ENCODE data around the gene ADGRA3.

The ADGRA3 gene, protein sequence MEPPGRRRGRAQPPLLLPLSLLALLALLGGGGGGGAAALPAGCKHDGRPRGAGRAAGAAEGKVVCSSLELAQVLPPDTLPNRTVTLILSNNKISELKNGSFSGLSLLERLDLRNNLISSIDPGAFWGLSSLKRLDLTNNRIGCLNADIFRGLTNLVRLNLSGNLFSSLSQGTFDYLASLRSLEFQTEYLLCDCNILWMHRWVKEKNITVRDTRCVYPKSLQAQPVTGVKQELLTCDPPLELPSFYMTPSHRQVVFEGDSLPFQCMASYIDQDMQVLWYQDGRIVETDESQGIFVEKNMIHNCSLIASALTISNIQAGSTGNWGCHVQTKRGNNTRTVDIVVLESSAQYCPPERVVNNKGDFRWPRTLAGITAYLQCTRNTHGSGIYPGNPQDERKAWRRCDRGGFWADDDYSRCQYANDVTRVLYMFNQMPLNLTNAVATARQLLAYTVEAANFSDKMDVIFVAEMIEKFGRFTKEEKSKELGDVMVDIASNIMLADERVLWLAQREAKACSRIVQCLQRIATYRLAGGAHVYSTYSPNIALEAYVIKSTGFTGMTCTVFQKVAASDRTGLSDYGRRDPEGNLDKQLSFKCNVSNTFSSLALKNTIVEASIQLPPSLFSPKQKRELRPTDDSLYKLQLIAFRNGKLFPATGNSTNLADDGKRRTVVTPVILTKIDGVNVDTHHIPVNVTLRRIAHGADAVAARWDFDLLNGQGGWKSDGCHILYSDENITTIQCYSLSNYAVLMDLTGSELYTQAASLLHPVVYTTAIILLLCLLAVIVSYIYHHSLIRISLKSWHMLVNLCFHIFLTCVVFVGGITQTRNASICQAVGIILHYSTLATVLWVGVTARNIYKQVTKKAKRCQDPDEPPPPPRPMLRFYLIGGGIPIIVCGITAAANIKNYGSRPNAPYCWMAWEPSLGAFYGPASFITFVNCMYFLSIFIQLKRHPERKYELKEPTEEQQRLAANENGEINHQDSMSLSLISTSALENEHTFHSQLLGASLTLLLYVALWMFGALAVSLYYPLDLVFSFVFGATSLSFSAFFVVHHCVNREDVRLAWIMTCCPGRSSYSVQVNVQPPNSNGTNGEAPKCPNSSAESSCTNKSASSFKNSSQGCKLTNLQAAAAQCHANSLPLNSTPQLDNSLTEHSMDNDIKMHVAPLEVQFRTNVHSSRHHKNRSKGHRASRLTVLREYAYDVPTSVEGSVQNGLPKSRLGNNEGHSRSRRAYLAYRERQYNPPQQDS (N-terminal part only)
- long read RNA-seq, donor 1, full-length matches to known transcripts = 9 of 9 reads
- long read RNA-seq, donor 1, partial matches to known transcripts = 0 of 9 reads
- long read RNA-seq, donor 1, other reads (novel, unspliced or antisense) = 0 of 9 reads
- long read RNA-seq, donor 2, full-length matches to known transcripts = 3 of 3 reads
- long read RNA-seq, donor 2, partial matches to known transcripts = 0 of 3 reads
- long read RNA-seq, donor 2, other reads (novel, unspliced or antisense) = 0 of 3 reads
- long read RNA-seq, donor 3, partial matches to known transcripts = 0 of 3 reads
- long read RNA-seq, donor 3, other reads (novel, unspliced or antisense) = 0 of 3 reads
- long read RNA-seq, donor 4, full-length matches to known transcripts = 9 of 67 reads
- long read RNA-seq, donor 4, partial matches to known transcripts = 58 of 67 reads
- long read RNA-seq, donor 4, other reads (novel, unspliced or antisense) = 0 of 67 reads
- long read RNA-seq, donor 5, full-length matches to known transcripts = 7 of 7 reads
- long read RNA-seq, donor 5, partial matches to known transcripts = 0 of 7 reads
- long read RNA-seq, donor 5, other reads (novel, unspliced or antisense) = 0 of 7 reads
- long read RNA-seq, donor 6, full-length matches to known transcripts = 4 of 4 reads
- long read RNA-seq, donor 6, partial matches to known transcripts = 0 of 4 reads
- long read RNA-seq, donor 6, other reads (novel, unspliced or antisense) = 0 of 4 reads
- long read RNA-seq, donor 7, full-length matches to known transcripts = 5 of 10 reads
- long read RNA-seq, donor 7, partial matches to known transcripts = 5 of 10 reads
- long read RNA-seq, donor 7, other reads (novel, unspliced or antisense) = 0 of 10 reads
- long read RNA-seq, donor 8, full-length matches to known transcripts = 5 of 5 reads
- long read RNA-seq, donor 8, partial matches to known transcripts = 0 of 5 reads
- long read RNA-seq, donor 8, other reads (novel, unspliced or antisense) = 0 of 5 reads

DNA sequence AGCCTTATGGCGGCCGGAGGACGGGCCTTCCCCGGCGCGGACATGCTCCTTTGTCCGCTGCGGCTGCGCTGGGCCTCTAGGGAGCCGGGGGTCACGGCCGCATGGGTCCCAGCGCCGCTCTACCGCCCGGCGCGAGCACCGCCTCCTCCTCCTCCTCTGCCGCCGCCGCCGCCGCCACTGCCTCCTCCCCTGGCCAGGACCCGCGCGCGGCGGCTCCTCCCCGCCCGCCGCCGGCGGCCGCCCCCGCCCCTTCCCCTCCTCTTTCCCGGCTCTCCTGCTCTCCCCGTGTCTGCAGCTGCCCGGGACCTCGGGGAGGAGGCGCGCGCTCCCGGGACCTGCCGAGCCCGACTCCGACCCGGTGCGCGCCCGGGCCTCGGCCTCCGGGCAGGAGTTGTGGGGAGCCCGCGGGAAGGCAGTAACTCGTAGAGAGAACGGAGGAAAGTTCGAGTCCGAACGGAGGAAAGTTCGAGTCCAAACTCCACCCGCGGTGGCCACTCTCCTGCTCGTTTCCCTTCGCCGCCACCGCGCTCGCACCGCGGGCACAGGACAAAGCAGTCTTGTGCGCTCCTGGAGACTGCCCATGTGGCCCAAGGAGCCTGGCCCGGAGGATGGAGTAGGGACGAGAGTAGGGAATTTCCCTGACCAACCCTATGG, at the start of gene ADGRA3:
Gene ADGRA3, minus strand, starts transcription at position 179 of the 654 bp plus-strand sequence. CDS start 282 bp downstream, outside the sequence.
- DNase-seq = peak; percentile 92

DNA sequence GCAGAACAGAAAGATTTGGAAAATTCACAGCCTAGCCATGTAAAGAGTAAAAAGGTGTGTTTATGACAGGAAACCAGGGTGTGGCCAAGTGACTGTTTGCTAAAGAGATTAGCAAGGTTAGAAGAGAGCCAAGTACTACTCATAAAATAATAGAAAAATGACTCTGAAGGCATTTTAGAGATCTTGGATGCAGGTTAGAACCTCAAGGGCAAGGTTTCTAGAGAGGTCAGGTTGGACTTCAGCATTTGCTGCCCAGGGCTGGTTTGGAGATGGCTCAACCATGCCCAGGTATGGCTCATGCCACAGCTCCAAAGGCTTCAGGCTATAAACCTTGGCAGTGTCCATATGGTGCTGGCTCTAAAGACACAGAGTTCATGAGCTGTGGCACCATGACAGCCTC, 40.6 kb upstream of the ADGRA3 start:
- no peak for DNase-seq

DNA sequence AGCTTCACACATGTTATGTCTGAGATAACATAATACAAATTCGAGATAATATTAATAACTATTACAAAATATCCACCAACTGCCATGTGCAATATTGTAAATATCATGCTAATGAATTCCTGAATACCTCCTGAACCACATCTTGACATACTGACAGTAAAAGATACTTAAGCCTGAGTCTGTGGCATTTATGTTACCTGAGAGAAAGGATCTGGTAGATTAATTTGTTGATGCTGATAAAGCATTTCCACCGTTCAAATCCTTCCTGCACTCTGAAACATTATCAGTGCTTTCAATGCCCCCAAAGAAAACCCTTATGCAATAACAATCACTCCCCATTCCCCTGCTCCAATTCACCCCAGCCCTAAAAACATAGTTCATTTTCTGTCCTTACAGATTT, 38.8 kb upstream of the ADGRA3 start:
- no peak for DNase-seq

DNA sequence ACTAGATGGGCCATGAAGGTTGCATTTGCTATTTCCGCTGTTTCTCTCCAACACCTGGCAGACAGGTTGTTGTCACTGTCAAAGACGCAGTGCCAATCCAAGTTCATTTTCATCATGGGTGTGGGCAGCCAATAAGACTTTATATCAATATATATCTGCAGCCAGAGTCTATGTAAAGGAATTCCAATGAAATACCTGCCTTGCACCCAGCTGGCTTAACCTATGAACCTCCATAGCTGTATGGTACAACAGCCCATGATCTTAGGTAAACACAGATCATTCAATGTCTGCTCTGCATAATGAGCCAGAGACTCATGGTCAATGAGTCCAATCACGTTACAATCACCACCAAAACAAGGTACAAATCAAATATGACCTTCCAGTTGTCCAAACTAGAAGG, 37.7 kb upstream of the ADGRA3 start:
- DNase-seq = no peak

DNA sequence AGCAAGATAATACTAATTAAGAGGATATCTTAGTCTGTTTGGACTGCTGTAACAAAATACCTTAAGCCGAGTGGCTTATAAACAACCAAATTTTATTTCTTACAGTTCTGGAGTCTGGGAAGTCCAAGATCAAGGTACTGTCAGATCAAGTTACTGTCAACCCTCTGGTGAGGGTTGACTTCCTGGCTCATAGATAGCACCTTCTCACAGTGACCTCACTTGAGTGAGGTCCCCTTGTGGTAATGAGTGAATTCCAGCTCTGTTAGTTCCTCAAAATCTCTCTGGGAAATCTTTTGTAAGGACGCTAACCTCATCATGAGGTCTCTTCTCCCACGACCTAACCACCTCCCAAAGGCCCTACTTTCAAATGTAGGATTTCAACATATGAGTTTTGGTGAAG, 36.9 kb upstream of the ADGRA3 start:
- no peak for DNase-seq

DNA sequence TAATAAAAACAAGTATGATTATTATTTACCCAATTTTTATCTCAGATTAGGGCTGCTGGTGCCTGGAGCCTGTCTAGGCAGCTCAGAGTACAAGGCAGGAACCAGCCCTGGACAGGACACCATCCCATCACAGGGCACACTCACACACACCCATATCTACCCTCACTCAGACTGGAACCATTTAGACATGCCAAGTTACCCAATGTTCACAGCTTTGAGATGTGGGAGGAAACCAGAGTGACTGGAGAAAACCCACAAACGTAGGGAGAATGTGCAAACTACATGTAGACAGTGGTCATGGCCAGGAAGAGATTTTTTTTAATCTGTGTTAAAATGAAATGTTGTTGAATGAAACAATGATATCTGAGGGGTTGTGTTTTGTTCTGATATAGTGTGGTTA, 35.7 kb upstream of the ADGRA3 start:
- no peak for DNase-seq

DNA sequence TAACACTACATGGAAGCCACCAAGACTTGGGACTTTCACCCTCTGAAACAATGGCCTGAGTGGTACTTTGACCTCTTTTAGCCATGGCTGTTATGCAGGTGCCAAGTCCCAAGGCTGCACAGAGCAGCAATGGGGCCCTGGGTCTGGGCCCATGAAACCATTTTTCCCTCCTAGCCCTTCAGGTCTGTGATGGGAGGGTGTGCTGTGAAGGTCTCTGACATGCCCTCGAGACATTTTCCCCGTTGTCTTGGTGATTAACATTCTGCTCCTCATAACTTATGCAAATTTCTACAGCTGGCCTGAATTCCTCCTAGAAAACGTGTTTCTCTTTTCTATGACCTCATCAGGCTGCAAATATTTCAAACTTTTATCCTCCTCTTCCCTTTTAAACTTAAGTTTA, 30.4 kb upstream of the ADGRA3 start:
- DNase-seq = no peak

DNA sequence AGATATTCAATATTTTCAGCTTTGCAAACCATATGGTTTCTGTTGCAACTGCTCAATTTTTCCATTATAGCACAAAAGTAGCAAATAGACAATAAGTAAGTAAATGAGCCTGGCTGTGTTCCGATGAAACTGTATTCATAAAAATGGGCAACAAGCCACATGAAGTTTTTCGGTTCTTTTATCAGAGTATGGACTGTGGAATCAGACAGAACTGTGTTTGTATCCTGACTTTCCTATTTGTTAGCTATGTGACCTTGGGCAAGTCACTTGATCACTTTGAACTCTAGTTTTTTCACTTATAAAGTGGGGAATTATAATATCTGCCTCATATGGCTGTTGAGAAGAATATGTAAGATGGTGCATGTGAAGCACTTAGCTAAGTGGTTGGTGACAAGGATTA, 23.4 kb upstream of the ADGRA3 start:
- no peak for DNase-seq

DNA sequence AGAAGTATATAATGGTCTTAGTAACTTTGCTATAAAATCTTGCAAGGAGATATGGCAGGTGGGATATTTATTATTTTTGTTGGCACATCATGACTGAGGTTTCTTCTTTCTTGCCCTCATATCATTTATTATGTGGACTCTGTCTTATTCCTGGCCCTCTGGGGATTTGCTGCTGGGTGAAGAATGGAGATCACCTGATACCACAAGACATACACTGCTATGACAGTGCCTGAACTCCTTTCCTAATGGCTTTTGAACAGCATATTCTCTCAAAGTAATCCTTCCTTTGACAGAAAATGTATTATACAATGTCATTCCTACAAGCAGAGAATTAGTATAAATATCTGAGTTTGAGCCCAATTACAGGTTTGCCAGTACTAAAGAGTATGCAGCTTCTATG, 22.0 kb upstream of the ADGRA3 start:
- no peak for DNase-seq

DNA sequence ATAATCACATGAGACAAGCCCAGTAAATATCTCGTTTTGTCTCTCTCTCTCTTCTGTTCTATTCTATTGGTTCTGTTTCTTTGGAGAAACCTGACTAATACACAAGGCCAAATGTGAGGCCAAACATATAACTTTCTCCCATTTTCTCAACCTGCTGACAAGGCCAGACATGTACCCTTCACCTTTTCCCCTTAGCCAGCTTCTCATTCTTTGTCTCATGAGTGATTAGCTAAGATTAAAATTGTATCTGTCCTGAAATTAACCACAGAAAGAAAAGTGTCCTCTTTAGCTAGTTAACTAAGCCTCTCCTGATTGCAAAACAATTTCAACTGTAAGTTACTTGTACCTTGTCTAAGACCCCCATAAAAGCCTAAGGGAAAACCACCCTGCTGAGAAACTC, 18.5 kb upstream of the ADGRA3 start:
- no peak for DNase-seq

DNA sequence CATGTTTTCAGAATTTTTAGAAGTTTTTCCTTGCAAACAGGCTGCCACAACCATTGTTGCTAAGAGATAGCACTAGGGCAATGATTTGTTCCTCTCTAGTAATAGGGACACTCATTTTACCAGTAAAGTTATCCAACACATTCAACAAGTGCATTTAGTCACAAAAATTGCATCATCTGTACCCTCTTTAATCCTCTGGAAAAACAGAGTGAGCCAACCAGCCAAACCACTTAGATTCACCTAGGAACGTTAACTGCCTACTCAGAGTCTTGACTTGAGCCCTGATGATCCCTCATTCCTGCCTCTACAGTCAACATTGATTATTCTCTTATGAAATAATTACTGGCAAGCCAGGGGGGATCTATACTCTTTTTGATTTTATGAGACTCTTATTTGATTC, 17.0 kb upstream of the ADGRA3 start:
- DNase-seq = no peak

DNA sequence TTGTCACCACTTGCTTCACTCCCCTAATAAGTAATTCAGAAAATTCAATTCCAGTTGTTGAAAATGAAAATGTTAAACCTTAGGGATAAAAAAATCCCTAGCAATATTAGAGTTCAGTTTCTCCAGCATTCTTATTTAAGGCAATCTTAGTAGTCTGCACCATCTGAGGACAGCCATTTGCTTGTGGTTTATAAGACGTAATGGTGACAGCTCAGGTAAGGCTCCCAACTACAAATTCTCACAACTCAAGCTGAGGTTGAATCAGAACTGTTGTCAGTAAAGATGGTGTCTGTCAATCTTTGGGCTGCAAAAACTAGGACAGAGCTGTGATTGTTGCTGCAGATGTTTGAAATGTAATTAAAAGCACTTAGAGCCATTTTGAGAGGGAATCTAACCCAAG, 16.3 kb upstream of the ADGRA3 start:
- no peak for DNase-seq

DNA sequence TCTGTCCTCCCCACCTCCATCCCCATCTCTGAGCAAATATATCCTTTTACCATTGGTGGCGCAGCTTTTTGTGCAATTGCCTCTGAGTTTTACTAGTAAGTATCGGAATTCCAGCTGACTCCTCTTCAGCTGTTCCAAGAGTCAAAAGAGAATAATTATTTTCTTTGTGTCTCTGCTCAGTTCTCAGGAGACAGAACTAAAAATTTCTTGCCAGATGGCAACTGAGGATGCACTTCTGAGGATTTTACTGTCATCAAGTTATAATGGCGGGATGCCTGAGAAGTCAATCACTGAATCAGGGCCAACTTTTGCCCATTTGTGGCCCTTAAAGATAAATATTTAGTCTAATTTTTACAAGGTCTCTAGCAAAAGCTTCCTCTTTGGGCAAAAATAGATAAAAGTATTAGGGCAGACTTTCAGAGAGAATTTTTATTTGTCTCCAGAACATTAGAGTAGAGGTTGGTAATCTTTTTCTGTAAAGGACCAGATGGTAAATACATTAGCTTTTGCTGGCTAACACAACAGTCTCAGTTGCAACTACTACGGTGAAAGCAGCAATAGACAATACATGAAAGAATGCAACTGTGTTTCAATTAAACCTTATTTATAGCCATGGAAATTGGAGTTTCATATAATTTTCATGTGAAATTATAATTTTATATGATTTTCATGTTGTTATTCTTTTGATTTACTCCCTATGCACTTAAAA, 15.6 kb upstream of the ADGRA3 start:
- no peak for DNase-seq

DNA sequence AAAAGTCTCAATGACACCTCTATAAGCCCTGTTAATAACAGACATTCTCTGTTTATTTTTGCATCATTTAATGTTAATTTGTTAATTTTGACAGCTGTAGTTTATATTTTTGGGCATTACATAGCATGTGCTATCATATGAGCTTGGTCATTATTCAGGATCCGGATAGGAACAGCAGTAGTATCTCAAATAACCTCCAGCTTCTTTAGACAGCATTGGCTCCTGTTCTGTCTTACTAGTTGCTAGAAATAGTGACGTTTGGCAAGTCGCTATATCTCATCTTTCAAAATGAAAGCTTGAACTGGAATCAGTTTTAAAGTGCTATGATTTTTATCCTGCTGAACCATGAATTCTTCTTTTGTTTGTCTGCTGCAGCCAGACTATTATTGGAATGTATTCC, 9.0 kb upstream of the ADGRA3 start:
- DNase-seq = no peak

DNA sequence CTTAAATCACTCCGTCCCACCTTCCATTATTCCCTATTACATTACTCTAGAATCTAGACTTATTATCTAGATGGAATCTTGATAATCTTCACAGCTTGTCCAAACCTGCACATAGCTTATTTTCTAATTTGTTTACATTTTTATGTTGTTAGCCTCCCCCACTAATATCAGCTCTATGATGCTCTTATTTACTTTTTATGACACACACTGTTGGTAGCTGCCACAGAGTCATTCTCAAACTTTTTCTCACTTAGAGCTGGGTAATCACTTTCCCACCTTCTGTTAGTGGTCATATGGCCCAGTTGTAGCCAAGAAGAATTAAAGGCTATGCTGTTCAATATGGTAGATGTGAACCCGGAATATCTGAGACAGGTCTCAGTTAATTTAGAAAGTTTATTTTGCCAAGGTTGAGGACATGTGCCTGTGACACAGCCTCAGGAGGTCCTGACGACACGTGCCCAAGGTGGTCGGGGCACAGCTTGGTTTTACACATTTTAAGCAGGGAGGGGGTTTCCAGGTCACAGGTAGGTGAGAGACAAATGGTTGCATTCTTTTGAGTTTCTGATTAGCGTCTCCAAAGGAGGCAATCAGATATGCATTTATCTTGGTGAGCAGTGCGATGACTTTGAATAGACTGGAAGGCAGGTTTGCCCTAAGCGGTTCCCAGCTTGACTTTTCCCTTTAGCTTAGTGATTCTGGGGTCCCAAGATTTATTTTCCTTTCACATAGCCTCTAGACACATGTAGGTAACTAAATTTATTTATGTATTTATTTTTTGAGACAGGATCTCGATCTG, 7.0 kb upstream of the ADGRA3 start:
- no peak for DNase-seq

DNA sequence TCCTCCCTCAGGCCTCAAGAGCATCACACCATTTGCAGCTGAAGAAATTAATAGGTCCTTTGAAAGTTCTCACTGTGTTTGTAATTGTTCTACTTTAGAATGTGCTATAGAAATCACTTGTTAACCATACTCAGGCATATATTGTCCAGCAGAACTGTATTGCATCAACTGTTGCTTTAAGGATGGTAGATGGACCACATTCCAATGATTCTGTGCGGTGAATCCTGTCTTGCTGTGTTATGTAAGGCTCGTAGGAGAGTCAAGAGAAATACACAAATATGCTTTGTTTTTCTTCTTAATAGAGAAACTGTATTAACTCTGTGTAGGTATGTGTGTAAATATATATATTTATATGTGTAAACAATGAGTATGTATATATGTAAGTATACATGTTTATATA, 6.3 kb upstream of the ADGRA3 start:
- no peak for DNase-seq

DNA sequence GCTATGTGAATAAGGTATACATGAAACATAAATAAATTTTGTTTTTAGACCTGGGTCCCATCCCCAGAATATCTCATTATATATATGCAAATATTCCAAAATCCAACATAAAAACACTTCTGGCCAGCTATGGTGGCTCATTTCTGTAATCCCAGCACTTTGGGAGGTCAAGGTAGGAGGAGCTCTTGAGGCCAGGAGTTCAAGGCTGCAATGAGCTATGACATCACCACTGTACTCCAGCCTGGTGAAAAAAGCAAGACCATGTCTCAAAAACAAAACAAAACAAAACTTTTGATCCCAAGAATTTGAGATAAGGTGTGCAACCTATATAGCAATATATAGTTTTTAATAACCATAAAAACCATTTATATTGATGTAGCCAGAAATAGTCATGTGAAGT, 5.4 kb upstream of the ADGRA3 start:
- no peak for DNase-seq

DNA sequence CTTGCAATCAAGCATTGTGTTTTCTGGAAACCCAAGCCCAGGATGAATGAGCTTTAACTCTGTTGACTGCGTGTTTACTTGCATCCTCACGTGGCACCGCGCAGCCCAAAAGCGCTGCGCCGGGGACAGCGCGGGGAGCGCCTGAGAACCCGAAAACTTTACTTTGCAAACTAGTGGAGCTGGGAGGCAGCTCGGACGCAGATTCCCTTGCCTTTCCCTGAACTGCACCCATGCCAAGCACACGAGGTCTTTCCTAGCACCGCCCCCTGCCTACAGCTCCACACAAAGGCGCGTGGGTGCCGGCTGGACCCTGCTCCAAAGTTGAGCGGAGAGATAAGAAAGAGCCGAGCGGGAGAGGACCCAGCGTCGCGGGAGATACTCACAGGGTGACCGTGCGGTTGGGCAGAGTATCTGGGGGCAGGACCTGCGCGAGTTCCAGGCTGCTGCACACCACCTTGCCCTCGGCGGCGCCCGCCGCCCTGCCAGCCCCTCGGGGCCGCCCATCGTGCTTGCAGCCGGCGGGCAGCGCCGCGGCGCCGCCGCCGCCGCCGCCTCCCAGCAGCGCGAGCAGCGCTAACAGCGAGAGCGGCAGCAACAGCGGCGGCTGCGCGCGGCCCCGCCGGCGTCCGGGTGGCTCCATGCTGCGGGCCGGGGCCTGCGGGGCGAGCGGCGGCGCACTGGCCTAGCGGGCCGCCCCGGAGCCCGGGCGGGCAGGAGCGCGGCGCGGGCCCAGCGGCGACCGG, 550 bp downstream of the ADGRA3 start:
- peak; percentile 87 for DNase-seq

Measured in right kidney (tissue), 9 donors.